Smooth muscle cell (in vitro differentiated cells): ENCODE data around the gene SLC44A4. TPM values are rescaled to one million over a fixed set of nuclear protein-coding genes. Genes with fewer than 3 reads are reported as not detected.

ENCODE experiments used
- DNase-seq: peaks from one replicate; lab custom pipeline; 2025; ENCODE audit not compliant: unreplicated experiment; lab: John Stamatoyannopoulos, UW
- H2AFZ ChIP-seq: fragments of 200-600 bp; sonication (generic); 2 replicates; pipeline ENCODE4 v1.6.0; 2016; ENCODE audit warnings: antibody characterized with exemption, low read depth, mild to moderate bottlenecking
- H3F3A ChIP-seq: fragments of 200-600 bp; sonication (generic); 2 replicates; pipeline ENCODE4 v1.6.0; 2017; ENCODE audit warnings: antibody characterized with exemption, low read depth
- H3K27ac ChIP-seq: fragments of 200-600 bp; sonication (generic); 2 replicates; pipeline ENCODE4 v1.5.1; 2016; ENCODE audit warnings: low read depth, mild to moderate bottlenecking
- H3K27me3 ChIP-seq: fragments of 200-600 bp; sonication (generic); 2 replicates; pipeline ENCODE4 v1.6.1; 2016; ENCODE audit warnings: low read depth, mild to moderate bottlenecking
- H3K36me3 ChIP-seq: fragments of 200-600 bp; sonication (generic); 2 replicates; pipeline ENCODE4 v1.5.1; 2016; ENCODE audit warnings: low read depth
- H3K4me1 ChIP-seq: fragments of 200-600 bp; sonication (generic); 2 replicates; pipeline ENCODE4 v1.5.1; 2016; ENCODE audit warnings: low read depth
- H3K4me2 ChIP-seq: fragments of 200-600 bp; sonication (generic); 2 replicates; pipeline ENCODE4 v1.6.0; 2016; ENCODE audit warnings: mild to moderate bottlenecking
- H3K4me3 ChIP-seq: fragments of 200-600 bp; sonication (generic); 2 replicates; pipeline ENCODE4 v1.5.1; 2016; ENCODE audit warnings: mild to moderate bottlenecking
- H3K79me2 ChIP-seq: fragments of 200-600 bp; sonication (generic); 2 replicates; pipeline ENCODE4 v1.6.0; 2016; ENCODE audit warnings: low read depth, mild to moderate bottlenecking
- H3K9ac ChIP-seq: fragments of 200-600 bp; sonication (generic); 2 replicates; pipeline ENCODE4 v1.6.0; 2016; ENCODE audit warnings: low read depth
- H3K9me3 ChIP-seq: fragments of 200-600 bp; sonication (generic); replicated peaks from 2 replicates; pipeline ENCODE4 v1.5.1; 2016; ENCODE audit warnings: low read depth
- H4K20me1 ChIP-seq: fragments of 200-600 bp; sonication (generic); 2 replicates; pipeline ENCODE4 v1.6.0; 2016; ENCODE audit warnings: low read depth
- CTCF ChIP-seq: fragments of 200-600 bp; sonication (generic); IDR thresholded peaks from 2 replicates; pipeline ENCODE4 v1.5.1; 2017; ENCODE audit warnings: borderline replicate concordance, mild to moderate bottlenecking, antibody characterized with exemption; ENCODE audit not compliant: insufficient read depth, poor library complexity, severe bottlenecking
- WGBS: methylation state at CpG from one replicate; pipeline ENCODE4 v1.1.7; 2016; ENCODE audit warnings: low lambda C conversion rate; 5-methylcytosine and 5-hydroxymethylcytosine counted together
- polyA plus RNA-seq: library from polyadenylated mRNA; unstranded; fragments of >200 nt; fragmentation: Nextera tagmentation; extraction: Ambion mirVana; gene quantifications from 2 replicates; pipeline ENCODE4 v1.2.1, GENCODE V29; 2016
- total RNA-seq: library from RNA; depleted of rRNA; stranded (reverse); fragments of >200 nt; gene quantifications from 2 replicates; pipeline ENCODE4 v1.2.3, GENCODE V29; 2014

The SLC44A4 gene
- total RNA-seq (0.72 and 0.85 TPM in 2 replicates), polyA plus RNA-seq (0.30 and 0.52 TPM in 2 replicates)

- Histone ChIP-seq H3K4me3 (peak within 1 kb of the TSS; percentile 30), H3K4me2 (no peak within 1 kb of the TSS), H3K27me3 (no peaks in the 10 kb centered on the region), H2AFZ (no peak within 1 kb of the TSS), H3K4me1 (no peaks in the 10 kb centered on the region), H3K9ac (no peak within 1 kb of the TSS), H3F3A (no peaks in the 10 kb centered on the region), H4K20me1 (no peaks in the 10 kb centered on the region), H3K36me3 (no peaks in the 10 kb centered on the region), H3K79me2 (no peaks in the 10 kb centered on the region), H3K27ac (no peak within 1 kb of the TSS), H3K9me3 (no peaks in the 10 kb centered on the region)
- DNase-seq: no peak
- WGBS: 53% methylated on average over 12 of the region's 18 CpGs
- no peak for TF ChIP-seq CTCF
These were observed at the start of gene SLC44A4 for GRCh38 chr6:31878726-31879125. Gene SLC44A4, minus strand, starts transcription at chr6:31878997. Its CDS starts 17 bp downstream, at chr6:31878980.

GRCh38 chr6:31928672-31928939 is 49.8 kb upstream of the SLC44A4 start:
- Histone ChIP-seq H3K4me1 (no peaks in the 10 kb centered on the region), H3K9me3 (no peaks in the 10 kb centered on the region), H3F3A (no peaks in the 10 kb centered on the region), H3K36me3 (no peaks in the 10 kb centered on the region), H3K79me2 (no peaks in the 10 kb centered on the region), H4K20me1 (no peaks in the 10 kb centered on the region), H3K27ac (no peak overlapping the region), H3K27me3 (peaks cover 4% of the 10 kb centered on the region), H3K4me2 (no peak overlapping the region), H2AFZ (no peak overlapping the region), H3K4me3 (no peak overlapping the region), H3K9ac (no peak overlapping the region)
- DNase-seq: no peak
- TF ChIP-seq CTCF: no peak
- WGBS: 88% methylated on average over 9 of the region's 9 CpGs

GRCh38 chr6:31927863-31928671 is 49.3 kb upstream of the SLC44A4 start:
- H3K9me3 ChIP-seq: no peaks in the 10 kb centered on the region
- no peak overlapping the region for H2AFZ ChIP-seq
- TF ChIP-seq CTCF: no peak
- no peaks in the 10 kb centered on the region for H3K36me3 ChIP-seq
- H3K27ac ChIP-seq: no peak overlapping the region
- H3F3A ChIP-seq: no peaks in the 10 kb centered on the region
- no peaks in the 10 kb centered on the region for H3K4me1 ChIP-seq
- H3K4me3 ChIP-seq: no peak overlapping the region
- peaks cover 4% of the 10 kb centered on the region for H3K27me3 ChIP-seq
- H3K9ac ChIP-seq: no peak overlapping the region
- H3K4me2 ChIP-seq: no peak overlapping the region
- H3K79me2 ChIP-seq: no peaks in the 10 kb centered on the region
- no peak for DNase-seq
- H4K20me1 ChIP-seq: no peaks in the 10 kb centered on the region
- 92% methylated on average over 11 of the region's 11 CpGs for WGBS

DNA sequence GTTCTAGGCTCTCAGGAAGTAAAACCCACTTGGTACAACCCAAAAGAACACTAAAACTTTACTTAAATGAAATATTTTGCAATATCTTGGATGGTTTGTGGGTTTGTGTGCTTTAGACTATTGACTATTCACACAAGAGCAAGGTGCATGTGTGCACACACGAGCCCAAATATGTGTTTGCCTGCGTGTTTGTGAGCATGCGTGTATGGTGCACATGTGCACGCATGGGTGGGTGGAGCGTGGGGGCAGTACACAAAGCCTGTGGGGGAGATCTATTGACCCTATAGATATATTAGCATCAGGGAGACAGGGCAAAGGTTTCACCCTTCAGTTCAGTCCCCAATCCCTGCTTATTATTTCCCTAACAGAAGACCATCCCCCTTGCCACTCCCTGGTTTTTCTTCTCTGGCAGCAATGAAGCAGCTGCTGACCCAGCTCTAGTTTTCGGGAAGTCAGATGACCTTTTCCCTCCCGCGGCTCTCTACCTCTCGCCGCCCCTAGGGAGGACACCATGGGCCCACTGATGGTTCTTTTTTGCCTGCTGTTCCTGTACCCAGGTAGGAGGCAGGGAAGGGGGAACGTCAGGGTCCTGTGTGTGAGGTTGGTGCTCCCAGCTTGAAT is 48.6 kb upstream of the SLC44A4 start, which contains the start of gene C2:
C2 (plus strand) TSS at position 476 of the 621 bp plus-strand sequence; CDS start at position 512, 36 bp downstream.
- H3K4me2 ChIP-seq: no peak within 1 kb of the TSS
- H3K79me2 ChIP-seq: no peaks in the 10 kb centered on the region
- no peak for TF ChIP-seq CTCF
- H2AFZ ChIP-seq: no peak within 1 kb of the TSS
- no peaks in the 10 kb centered on the region for H3K9me3 ChIP-seq
- no peak within 1 kb of the TSS for H3K27ac ChIP-seq
- H3K4me3 ChIP-seq: no peak within 1 kb of the TSS
- no peaks in the 10 kb centered on the region for H3K36me3 ChIP-seq
- H3F3A ChIP-seq: no peaks in the 10 kb centered on the region
- peaks cover 4% of the 10 kb centered on the region for H3K27me3 ChIP-seq
- H3K4me1 ChIP-seq: no peaks in the 10 kb centered on the region
- H3K9ac ChIP-seq: no peak within 1 kb of the TSS
- DNase-seq: no peak
- H4K20me1 ChIP-seq: no peaks in the 10 kb centered on the region
- 90% methylated on average over 11 of the region's 11 CpGs for WGBS
